Mucosa of descending colon (tissue), 3 donors: ENCODE measurements around the gene PKHD1. TPM values are rescaled to one million over a fixed set of nuclear protein-coding genes. Genes with fewer than 3 reads are reported as not detected.

Experiments used
- ATAC-seq: fragments of 200-7000 bp; cut with Tn5 transposase; one replicate; pipeline ENCODE4 v1.9.1; 2020; ENCODE audit warnings: mild to moderate bottlenecking, moderate library complexity
- DNase-seq, 3 donors: peaks; one replicate each; pipeline ENCODE4 v3.0.0-alpha.2; 2020
- H3K36me3 ChIP-seq: fragments of 200-600 bp; one replicate; pipeline ENCODE4 v1.8.0; 2021; ENCODE audit warnings: low read depth, mild to moderate bottlenecking
- H3K4me1 ChIP-seq: fragments of 200-600 bp; one replicate; pipeline ENCODE4 v1.8.0; 2021; ENCODE audit warnings: low read depth, mild to moderate bottlenecking
- H3K4me3 ChIP-seq: fragments of 200-600 bp; one replicate; pipeline ENCODE4 v1.8.0; 2021; ENCODE audit warnings: mild to moderate bottlenecking
- H3K9me3 ChIP-seq: fragments of 200-600 bp; one replicate; pipeline ENCODE4 v1.8.0; 2021; ENCODE audit warnings: mild to moderate bottlenecking
- CTCF ChIP-seq: fragments of 200-600 bp; IDR thresholded peaks from one replicate; pipeline ENCODE4 v1.8.0; 2022; ENCODE audit warnings: antibody characterized with exemption, mild to moderate bottlenecking
- intact Hi-C, 2 donors: fragments of 100-400 bp; cut with DNase I in 1 of 2; cut with micrococcal nuclease in 1 of 2; formaldehyde crosslinking; loops; one replicate each; pipeline versions ENCODE4 v1.11.0 to v1.11.1; 2022; cut with DNase I, micrococcal nuclease
- total RNA-seq, 3 donors: library from RNA; stranded (reverse); fragmentation: NEBNext Ultra II Directional in 2 of 3; extraction: Animal tissue kit (Norgen Biotek cat#: 25700) in 2 of 3; gene quantifications; one replicate each; pipeline versions ENCODE4 v1.2.1 to v1.2.4, GENCODE V29; 2021 to 2023
- donor health status: DM: no; HTN: no; CAD: no; lungs with moderate emphysema.
- donor health status: DM: no; HTN: no; CAD: no.
- donor health status: DM: no; HTN: yes; CAD: no.

PKHD1 gene
- total RNA-seq, 3 donors from 2014 or later = 0.12 to 0.22 (median 0.20) TPM

GRCh38 chr6:51598171-51598570 is 489.2 kb downstream of the PKHD1 start:
- H3K36me3 ChIP-seq = no peaks in the 10 kb centered on the region
- H3K9me3 ChIP-seq = no peaks in the 10 kb centered on the region
- DNase-seq = peak in 1 of 3 donors; percentile 41
- no peak for TF ChIP-seq CTCF
- no peak overlapping the region for H3K4me3 ChIP-seq
- H3K4me1 ChIP-seq = no peaks in the 10 kb centered on the region
- intact Hi-C loops = no loop called here
- no peak for ATAC-seq

GRCh38 chr6:51594981-51595380 is 492.4 kb downstream of the PKHD1 start:
- ATAC-seq = no peak
- Histone ChIP-seq H3K36me3 (no peaks in the 10 kb centered on the region), H3K4me1 (no peaks in the 10 kb centered on the region), H3K4me3 (no peak overlapping the region), H3K9me3 (no peaks in the 10 kb centered on the region)
- intact Hi-C loops = no loop called here
- no peak for DNase-seq
- no peak for TF ChIP-seq CTCF

- H3K36me3 ChIP-seq = no peaks in the 10 kb centered on the region
- TF ChIP-seq CTCF = no peak
- DNase-seq = no peak
- ATAC-seq = no peak
- intact Hi-C loops = no loop called here
- H3K4me1 ChIP-seq = no peaks in the 10 kb centered on the region
- H3K9me3 ChIP-seq = no peaks in the 10 kb centered on the region
- no peak overlapping the region for H3K4me3 ChIP-seq
Observed at GRCh38 chr6:51585264-51585663, 502.1 kb downstream of the PKHD1 start.

GRCh38 chr6:51584163-51584562 is 503.2 kb downstream of the PKHD1 start:
- DNase-seq = no peak
- ATAC-seq = no peak
- Histone ChIP-seq H3K4me3 (no peak overlapping the region), H3K9me3 (no peaks in the 10 kb centered on the region), H3K4me1 (no peaks in the 10 kb centered on the region), H3K36me3 (no peaks in the 10 kb centered on the region)
- intact Hi-C loops = no loop called here
- TF ChIP-seq CTCF = no peak

- ATAC-seq (no peak), DNase-seq (no peak)
- TF ChIP-seq CTCF = no peak
- H3K36me3 ChIP-seq = no peaks in the 10 kb centered on the region
- intact Hi-C loops = no loop called here
- H3K4me3 ChIP-seq = no peak overlapping the region
- no peaks in the 10 kb centered on the region for H3K9me3 ChIP-seq
- H3K4me1 ChIP-seq = no peaks in the 10 kb centered on the region
Observed at GRCh38 chr6:51578994-51579393, 508.4 kb downstream of the PKHD1 start.

GRCh38 chr6:51578362-51578761 is 509.1 kb downstream of the PKHD1 start:
- Histone ChIP-seq H3K36me3 (no peaks in the 10 kb centered on the region), H3K4me1 (no peaks in the 10 kb centered on the region), H3K4me3 (no peak overlapping the region), H3K9me3 (no peaks in the 10 kb centered on the region)
- ATAC-seq (no peak), DNase-seq (no peak)
- no peak for TF ChIP-seq CTCF
- intact Hi-C loops = no loop called here
